IMR-90 (cell line): ENCODE measurements around the gene IL4R.

ENCODE experiments used
- CEBPB ChIP-seq: IDR thresholded peaks from 2 replicates; pipeline ENCODE4 v1.6.1; 2012; ENCODE audit warnings: low read depth, low read length, improper control_type of control experiment
- CTCF ChIP-seq: conservative IDR thresholded peaks from 2 replicates; pipeline ENCODE4 v1.5.1; 2012; ENCODE audit warnings: mild to moderate bottlenecking, low read depth, low read length, improper control_type of control experiment
- POLR2A ChIP-seq: IDR thresholded peaks from 2 replicates; pipeline ENCODE4 v1.6.1; 2012; ENCODE audit warnings: mild to moderate bottlenecking, low read depth, low read length
- RAD21 ChIP-seq: IDR thresholded peaks from 2 replicates; pipeline ENCODE4 v1.6.1; 2012; ENCODE audit warnings: low read length, improper control_type of control experiment
- RFX5 ChIP-seq: IDR thresholded peaks from 2 replicates; pipeline ENCODE4 v1.8.0; 2012; ENCODE audit warnings: low read depth, mild to moderate bottlenecking, low read length, moderate library complexity
- SMC3 ChIP-seq: fragments of 150-350 bp; IDR thresholded peaks from 2 replicates; pipeline ENCODE4 v1.6.1; 2016; ENCODE audit warnings: low read depth, mild to moderate bottlenecking, antibody characterized with exemption, low read length, moderate library complexity
- USF2 ChIP-seq: fragments of 150-350 bp; IDR thresholded peaks from 2 replicates; pipeline ENCODE4 v1.6.1; 2017; ENCODE audit warnings: mild to moderate bottlenecking, antibody characterized with exemption, low read length, low read depth

GRCh38 chr16:27272076-27272475 is 41.7 kb upstream of the IL4R start:
- TF ChIP-seq CTCF (no peak), SMC3 (no peak), RAD21 (no peak), POLR2A (no peak), CEBPB (no peak), USF2 (no peak), RFX5 (no peak)
